AG04450 (cell line): ENCODE measurements around the gene DAGLA. TPM values are rescaled to one million over a fixed set of nuclear protein-coding genes. Genes with fewer than 3 reads are reported as not detected.
A peak's percentile ranks its signal among the peaks of the same experiment; 100 is the strongest.

ENCODE experiments used
- CTCF ChIA-PET: fragments of 300-600, 350-600 bp; formaldehyde crosslinking; extraction: SDS; loops from one replicate; lab custom pipeline; 2022; ENCODE audit warnings: antibody characterized with exemption, inconsistent platforms; lab: Charles Lee
- POLR2A ChIA-PET: fragments of 350-600 bp; formaldehyde crosslinking; extraction: SDS; loops from one replicate; lab custom pipeline; 2021; ENCODE audit warnings: antibody characterized with exemption, inconsistent platforms; lab: Yijun Ruan, JAX
- DNase-seq: peaks from one replicate; pipeline ENCODE4 v3.0.0-alpha.2; 2011; ENCODE audit warnings: low read depth, low spot score
- H3K27ac ChIP-seq: one replicate; pipeline ENCODE4 v1.5.1; 2012; ENCODE audit warnings: low read depth, low read length, control low read depth
- H3K27me3 ChIP-seq: one replicate; pipeline ENCODE4 v1.6.0; 2012; ENCODE audit warnings: low read length; ENCODE audit not compliant: control insufficient read depth, insufficient read depth
- H3K4me3 ChIP-seq: 2 replicates; pipeline ENCODE4 v1.5.1; 2011; ENCODE audit warnings: mild to moderate bottlenecking, low read depth, low read length, control low read depth
- H3K9me3 ChIP-seq: 2 replicates; pipeline ENCODE4 v1.5.1; 2012; ENCODE audit warnings: low read length; ENCODE audit not compliant: control insufficient read depth, insufficient read depth
- polyA plus RNA-seq: library from polyadenylated mRNA; depleted of rRNA; stranded (reverse); fragments of >200 nt; gene quantifications from 2 replicates; pipeline ENCODE4 v1.2.3, GENCODE V29; 2011
- TF ChIP-seq, protein P1 (sequence below): IDR thresholded peaks from 2 replicates; pipeline ENCODE4 v1.5.1; 2011; ENCODE audit warnings: low read depth, low read length, control low read depth, inconsistent platforms

DAGLA gene
- polyA plus RNA-seq, 1 experiment, result 1.1 TPM

DNA sequence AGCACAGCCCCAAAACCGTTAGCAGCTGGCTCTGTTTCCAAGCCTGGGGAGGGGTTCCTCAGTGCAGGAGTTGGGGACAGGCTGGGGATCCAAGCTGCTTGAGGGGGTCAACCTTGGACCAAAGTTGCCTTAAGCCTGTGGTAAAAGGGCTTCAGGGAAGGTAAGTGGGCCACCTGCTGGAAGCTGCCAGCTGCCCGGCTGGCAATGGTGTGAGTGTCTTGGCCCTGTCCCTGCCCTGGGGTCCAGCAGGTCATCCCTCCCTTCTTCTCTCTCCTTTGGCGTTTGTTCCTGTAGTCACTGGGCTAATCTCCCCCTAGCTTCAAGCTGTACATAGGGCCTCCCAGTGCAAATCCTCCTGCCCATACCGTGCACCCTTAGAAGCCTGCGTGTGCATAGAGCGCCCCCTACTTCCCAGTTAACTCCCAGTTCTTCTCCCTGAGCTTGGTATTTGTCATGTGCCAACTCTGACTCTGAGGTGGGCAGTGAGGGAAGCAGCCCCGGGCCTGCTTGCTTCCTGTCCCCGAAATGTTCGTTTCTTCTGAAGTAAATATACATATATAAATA lies 107.8 kb downstream of the DAGLA start:
- POLR2A ChIA-PET, result no interaction called here
- peak; percentile 3 for DNase-seq
- Histone ChIP-seq H3K27me3 (no peaks in the 10 kb centered on the region), H3K4me3 (no peak overlapping the region), H3K27ac (no peak overlapping the region), H3K9me3 (no peaks in the 10 kb centered on the region; the same call in 1 of the 2 replicates)
- CTCF ChIA-PET, result interaction anchor here (0.5 to 3.5 kb wide), 9 partner anchors 9 to 336 kb away, joined by 3 to 29 read pairs (median 3); partner anchors contain the start of genes BEST1 and MYRF
- TF ChIP-seq, protein P1, sequence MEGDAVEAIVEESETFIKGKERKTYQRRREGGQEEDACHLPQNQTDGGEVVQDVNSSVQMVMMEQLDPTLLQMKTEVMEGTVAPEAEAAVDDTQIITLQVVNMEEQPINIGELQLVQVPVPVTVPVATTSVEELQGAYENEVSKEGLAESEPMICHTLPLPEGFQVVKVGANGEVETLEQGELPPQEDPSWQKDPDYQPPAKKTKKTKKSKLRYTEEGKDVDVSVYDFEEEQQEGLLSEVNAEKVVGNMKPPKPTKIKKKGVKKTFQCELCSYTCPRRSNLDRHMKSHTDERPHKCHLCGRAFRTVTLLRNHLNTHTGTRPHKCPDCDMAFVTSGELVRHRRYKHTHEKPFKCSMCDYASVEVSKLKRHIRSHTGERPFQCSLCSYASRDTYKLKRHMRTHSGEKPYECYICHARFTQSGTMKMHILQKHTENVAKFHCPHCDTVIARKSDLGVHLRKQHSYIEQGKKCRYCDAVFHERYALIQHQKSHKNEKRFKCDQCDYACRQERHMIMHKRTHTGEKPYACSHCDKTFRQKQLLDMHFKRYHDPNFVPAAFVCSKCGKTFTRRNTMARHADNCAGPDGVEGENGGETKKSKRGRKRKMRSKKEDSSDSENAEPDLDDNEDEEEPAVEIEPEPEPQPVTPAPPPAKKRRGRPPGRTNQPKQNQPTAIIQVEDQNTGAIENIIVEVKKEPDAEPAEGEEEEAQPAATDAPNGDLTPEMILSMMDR, result peak; percentile 61

DNA sequence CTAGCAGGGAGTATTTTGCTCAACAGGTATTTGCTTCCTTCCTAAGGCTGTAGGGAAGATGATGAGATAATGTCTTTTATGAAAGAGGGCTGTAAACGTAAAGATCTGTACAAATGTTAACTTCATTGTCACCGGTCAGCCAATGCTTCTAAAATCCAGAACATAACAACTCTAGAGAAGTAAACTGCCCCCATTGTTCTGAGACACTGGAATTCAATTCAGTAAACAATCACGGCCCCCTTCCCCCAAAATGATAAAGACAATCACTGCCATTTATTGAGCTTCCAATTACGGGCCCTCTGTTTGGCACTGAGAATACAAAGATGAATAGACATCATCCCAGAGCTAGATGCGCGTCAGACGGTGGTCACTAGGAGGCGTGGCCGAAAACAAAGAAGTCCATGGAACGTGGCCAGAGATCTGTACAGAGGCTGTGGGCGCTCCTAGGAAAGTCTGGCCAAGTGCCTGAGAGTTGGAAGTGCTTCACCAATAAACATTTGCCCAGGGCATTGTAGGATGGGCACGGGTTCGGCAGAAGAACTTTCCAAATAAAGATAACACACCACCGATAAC lies 111.6 kb downstream of the DAGLA start:
- H3K9me3 ChIP-seq, result no peaks in the 10 kb centered on the region; the same call in 1 of the 2 replicates
- H3K27me3 ChIP-seq, result no peaks in the 10 kb centered on the region
- DNase-seq, result peak; percentile 83
- TF ChIP-seq, protein P1, result no peak
- H3K27ac ChIP-seq, result peak overlapping the region; percentile 100
- ChIA-PET POLR2A (interaction anchor here (0.8 to 2.3 kb wide), 5 partner anchors 14 to 935 kb away, joined by 3 to 13 read pairs (median 3); partner anchors contain the start of gene HNRNPUL2), CTCF (interaction anchor here (0.9 to 3.2 kb wide), 6 partner anchors 12 to 518 kb away, joined by 3 to 12 read pairs (median 6); no protein-coding TSS in a partner anchor)
- peak overlapping the region; percentile 96 for H3K4me3 ChIP-seq

- peak within 1 kb of the TSS; percentile 96 for H3K4me3 ChIP-seq
- DNase-seq, result peak; percentile 88
- CTCF ChIA-PET, result interaction anchor here (0.9 to 3.2 kb wide), 4 partner anchors 43 to 316 kb away, joined by 4 to 12 read pairs (median 10); no protein-coding TSS in a partner anchor
- POLR2A ChIA-PET, result interaction anchor here (0.8 to 2.3 kb wide), 5 partner anchors 13 to 935 kb away, joined by 3 to 13 read pairs (median 3); partner anchors contain the start of gene HNRNPUL2
- TF ChIP-seq, protein P1, result no peak
- no peaks in the 10 kb centered on the region; the same call in 1 of the 2 replicates for H3K9me3 ChIP-seq
- no peaks in the 10 kb centered on the region for H3K27me3 ChIP-seq
- H3K27ac ChIP-seq, result peak within 1 kb of the TSS; percentile 100
These were observed 112.3 kb downstream of the DAGLA start, which contains the start of the genes FEN1 and TMEM258 for GRCh38 chr11:61792310-61793082. TSS of gene FEN1 (plus strand) at chr11:61792911. CDS start at chr11:61795362, 2,451 bp downstream. TSS of gene TMEM258 (minus strand) at chr11:61792599. CDS start at chr11:61792558, 41 bp downstream.

GRCh38 chr11:61793083-61793828 lies 113.1 kb downstream of the DAGLA start:
- peak overlapping the region; percentile 100 for H3K27ac ChIP-seq
- no peaks in the 10 kb centered on the region for H3K27me3 ChIP-seq
- TF ChIP-seq, protein P1, result no peak
- H3K4me3 ChIP-seq, result peak overlapping the region; percentile 96
- no peak for DNase-seq
- POLR2A ChIA-PET, result interaction anchor here (1.0 to 2.3 kb wide), 3 partner anchors 22 to 46 kb away, joined by 3 to 13 read pairs (median 3); no protein-coding TSS in a partner anchor
- H3K9me3 ChIP-seq, result no peaks in the 10 kb centered on the region; the same call in 1 of the 2 replicates
- CTCF ChIA-PET, result interaction anchor here (0.9 to 3.0 kb wide), 3 partner anchors 155 to 315 kb away, joined by 3 to 10 read pairs (median 9); no protein-coding TSS in a partner anchor
